Heart right ventricle (tissue), 16 donors: ENCODE results near the gene ADK. TPM values are rescaled to one million over a fixed set of nuclear protein-coding genes. Genes with fewer than 3 reads are reported as not detected.

ENCODE experiments used
- ATAC-seq, 8 donors: fragments of 200-7000 bp; cut with Tn5 transposase; one replicate each; pipeline ENCODE4 v1.9.1; 2020; ENCODE audit warnings: mild to moderate bottlenecking in 8 of 8, moderate library complexity in 8 of 8, moderate number of reproducible peaks in 1 of 8
- DNase-seq, 2 donors: peaks; one replicate each; pipeline ENCODE4 v3.0.0-alpha.2; 2020
- H3K27ac ChIP-seq, 10 donors: fragments of 200-600 bp; sonication (generic) in 2 of 10; one replicate each; pipeline versions ENCODE4 v1.5.0 to v1.8.0; 2020 to 2022; ENCODE audit warnings: mild to moderate bottlenecking in 3 of 10
- H3K27me3 ChIP-seq, 7 donors: fragments of 200-600 bp; one replicate each; pipeline ENCODE4 v1.8.0; 2021 to 2022; ENCODE audit warnings: mild to moderate bottlenecking in 2 of 7
- H3K36me3 ChIP-seq, 9 donors: fragments of 200-600 bp; sonication (generic) in 1 of 9; one replicate each; pipeline versions ENCODE4 v1.5.0 to v1.8.0; 2020 to 2022; ENCODE audit warnings: mild to moderate bottlenecking in 2 of 9
- H3K4me1 ChIP-seq, 9 donors: fragments of 200-600 bp; sonication (generic) in 1 of 9; one replicate each; pipeline versions ENCODE4 v1.5.0 to v1.8.0; 2020 to 2022; ENCODE audit warnings: mild to moderate bottlenecking in 4 of 9
- H3K4me3 ChIP-seq, 10 donors: fragments of 200-600 bp; sonication (generic) in 2 of 10; one replicate each; pipeline versions ENCODE4 v1.5.0 to v1.8.0; 2020 to 2022; ENCODE audit warnings: mild to moderate bottlenecking in 7 of 10, moderate library complexity in 2 of 10
- H3K9me3 ChIP-seq, 11 donors: fragments of 200-600 bp in 10 of 11; sonication (generic) in 2 of 11; one replicate each; pipeline versions ENCODE4 v1.5.0 to v1.8.0; 2013 to 2022; ENCODE audit warnings: mild to moderate bottlenecking in 2 of 11, control low read depth in 1 of 11, moderate library complexity in 1 of 11
- WGBS, 2 donors: extraction: QIAGEN DNeasy Blood & Tissue Kit; methylation state at CpG; one replicate each; pipeline ENCODE4 v1.1.7; 2013; ENCODE audit warnings: inconsistent platforms in 1 of 2; 5-methylcytosine and 5-hydroxymethylcytosine counted together
- intact Hi-C, 10 donors: fragments of 100-400 bp; cut with DNase I; formaldehyde crosslinking; loops; one replicate each; pipeline versions ENCODE4 v1.11.1 to v1.14.2; 2022
- polyA plus RNA-seq, 2 donors: library from polyadenylated mRNA; stranded (reverse); fragments of 200-250 nt; gene quantifications; one replicate each; pipeline ENCODE4 v1.2.3, GENCODE V29; 2013
- total RNA-seq, 10 donors: library from RNA; stranded (reverse); fragmentation: NEBNext Ultra II Directional in 3 of 10; extraction: Animal tissue kit (Norgen Biotek cat#: 25700) in 3 of 10; gene quantifications; one replicate each; pipeline versions ENCODE4 v1.2.1 to v1.2.4, GENCODE V29; 2021 to 2023
- TF ChIP-seq, protein P1 (sequence below), 9 donors: fragments of 200-600 bp; sonication (generic) in 2 of 9; IDR thresholded peaks; one replicate each; pipeline versions ENCODE4 v1.5.0 to v1.8.0; 2021 to 2022; ENCODE audit warnings: antibody characterized with exemption in 9 of 9, mild to moderate bottlenecking in 5 of 9, moderate library complexity in 1 of 9
- donor health status: Arrhythmogenic right ventricular cardiomyopathy.
- donor health status: ischemic (EF 13 %, LVEDD 7.1; RV severe dilation, severe dysfunction).
- donor health status: healthy with polysubstance abuse.
- donor health status: DM: no; HTN: yes; CAD: no.
- donor health status: DM: no; HTN: no; CAD: no.
- donor health status: ischemic (EF 25% LVEDD 6.9; RV normal size, moderate dysfunction).
- donor health status: ischemic (EF 25% LVEDD 5.7; RV mildly dilated, moderate dysfunction).
- donor health status: healthy.
- donor health status: DM: yes; HTN: yes; CAD: no.
- donor health status: Ischemic cardiomyopathy.
- donor health status: ischemic (EF 35%, LVEDD 5.7; RV mildly dilated, moderate dysfunction).
- donor health status: nonischemic (EF 11% LVEDD 7.7; RV severe dilation, severe dysfunction).
- donor health status: DM: yes; HTN: yes; CAD: no.
- donor health status: PGD.
- donor health status: ischemic (EF 29% LVEDD 5.4; RV normal size, mild dysfunction).
- donor health status: nonischemic (EF 23%, LVEDD 6.1; RV moderate dilation, normal function).

ADK gene
- total and polyA plus RNA-seq, 12 donors = 13.0 to 50.0 (median 39.1) TPM

- Histone ChIP-seq H3K4me1 (peaks cover 0 to 4% (median 0%) of the 10 kb centered on the region in 9 donors), H3K36me3 (no peaks in the 10 kb centered on the region), H3K4me3 (no peak overlapping the region), H3K9me3 (no peaks in the 10 kb centered on the region), H3K27ac (no peak overlapping the region), H3K27me3 (no peaks in the 10 kb centered on the region)
- intact Hi-C loops = no loop called here
- ATAC-seq (no peak), DNase-seq (no peak)
- TF ChIP-seq, protein P1, sequence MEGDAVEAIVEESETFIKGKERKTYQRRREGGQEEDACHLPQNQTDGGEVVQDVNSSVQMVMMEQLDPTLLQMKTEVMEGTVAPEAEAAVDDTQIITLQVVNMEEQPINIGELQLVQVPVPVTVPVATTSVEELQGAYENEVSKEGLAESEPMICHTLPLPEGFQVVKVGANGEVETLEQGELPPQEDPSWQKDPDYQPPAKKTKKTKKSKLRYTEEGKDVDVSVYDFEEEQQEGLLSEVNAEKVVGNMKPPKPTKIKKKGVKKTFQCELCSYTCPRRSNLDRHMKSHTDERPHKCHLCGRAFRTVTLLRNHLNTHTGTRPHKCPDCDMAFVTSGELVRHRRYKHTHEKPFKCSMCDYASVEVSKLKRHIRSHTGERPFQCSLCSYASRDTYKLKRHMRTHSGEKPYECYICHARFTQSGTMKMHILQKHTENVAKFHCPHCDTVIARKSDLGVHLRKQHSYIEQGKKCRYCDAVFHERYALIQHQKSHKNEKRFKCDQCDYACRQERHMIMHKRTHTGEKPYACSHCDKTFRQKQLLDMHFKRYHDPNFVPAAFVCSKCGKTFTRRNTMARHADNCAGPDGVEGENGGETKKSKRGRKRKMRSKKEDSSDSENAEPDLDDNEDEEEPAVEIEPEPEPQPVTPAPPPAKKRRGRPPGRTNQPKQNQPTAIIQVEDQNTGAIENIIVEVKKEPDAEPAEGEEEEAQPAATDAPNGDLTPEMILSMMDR (IDR thresholded peaks at IDR 0.05) = no peak
- WGBS, 2 donors = 81 to 82% methylated on average over 1 of the region's 1 CpG
Measured at GRCh38 chr10:74433595-74433956, 282.6 kb downstream of the ADK start.

GRCh38 chr10:74433993-74434392 lies 283.0 kb downstream of the ADK start:
- Histone ChIP-seq H3K4me1 (peaks cover 0 to 6% (median 0%) of the 10 kb centered on the region in 9 donors), H3K27ac (no peak overlapping the region), H3K4me3 (no peak overlapping the region), H3K9me3 (no peaks in the 10 kb centered on the region), H3K36me3 (no peaks in the 10 kb centered on the region), H3K27me3 (no peaks in the 10 kb centered on the region)
- 78 to 90% methylated on average over 1 of the region's 1 CpG for WGBS, 2 donors
- ATAC-seq (no peak), DNase-seq (no peak)
- intact Hi-C loops = no loop called here
- TF ChIP-seq, protein P1 (IDR thresholded peaks at IDR 0.05) = no peak

- no peaks in the 10 kb centered on the region for H3K9me3 ChIP-seq
- no peaks in the 10 kb centered on the region for H3K27me3 ChIP-seq
- ATAC-seq = no peak
- H3K4me3 ChIP-seq = no peak overlapping the region
- TF ChIP-seq, protein P1 (IDR thresholded peaks at IDR 0.05) = no peak
- H3K36me3 ChIP-seq = no peaks in the 10 kb centered on the region
- no peak for DNase-seq
- peaks cover 0 to 11% (median 0%) of the 10 kb centered on the region in 9 donors for H3K4me1 ChIP-seq
- 95 to 97% methylated on average over 1 of the region's 1 CpG for WGBS, 2 donors
- intact Hi-C loops = no loop called here
- H3K27ac ChIP-seq = no peak overlapping the region
Measured at GRCh38 chr10:74434547-74434946, 283.5 kb downstream of the ADK start.

DNA sequence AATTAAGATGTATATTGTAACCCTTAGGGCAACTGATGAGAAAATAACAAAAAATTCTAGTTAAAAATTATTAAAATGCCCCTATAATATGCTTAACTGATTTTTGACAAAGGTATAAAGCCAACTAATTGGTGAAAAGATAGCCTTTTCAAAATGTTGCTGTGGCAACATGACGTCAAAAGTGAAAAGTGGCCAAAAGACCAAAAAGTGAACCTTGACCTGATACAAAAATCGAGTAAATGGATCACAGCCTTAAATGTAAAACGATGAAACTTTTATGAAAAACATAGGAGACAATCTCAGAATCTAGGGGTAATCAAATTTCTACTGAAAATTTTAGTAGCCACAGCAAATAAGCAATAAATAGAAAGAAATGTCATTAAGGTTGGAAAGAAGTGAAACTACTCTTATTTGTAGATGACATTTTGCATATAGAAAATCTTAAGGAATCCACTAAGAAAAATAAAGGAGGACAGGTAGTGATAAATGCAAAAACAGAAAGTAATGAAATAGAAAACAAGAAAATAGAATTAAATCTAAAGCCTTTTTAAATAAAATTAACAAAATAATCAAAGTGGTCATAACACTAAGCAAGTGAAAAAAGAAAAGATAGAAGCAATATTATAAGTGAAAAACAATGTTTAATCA lies 285.6 kb downstream of the ADK start:
- no peak overlapping the region for H3K27ac ChIP-seq
- H3K4me1 ChIP-seq = peaks cover 0 to 11% (median 0%) of the 10 kb centered on the region in 9 donors
- no peak overlapping the region for H3K4me3 ChIP-seq
- TF ChIP-seq, protein P1 (IDR thresholded peaks at IDR 0.05) = no peak
- no peak for ATAC-seq
- WGBS, 2 donors = 93 to 97% methylated on average over 3 of the region's 3 CpGs
- DNase-seq = no peak
- H3K27me3 ChIP-seq = no peaks in the 10 kb centered on the region
- intact Hi-C loops = no loop called here
- H3K36me3 ChIP-seq = no peaks in the 10 kb centered on the region
- H3K9me3 ChIP-seq = no peaks in the 10 kb centered on the region
